ENCODE data around the gene RAB3D.

- TF ChIP-seq CTCF (IDR thresholded peaks at IDR 0.05): no peak
- TF ChIP-seq POLR2A (IDR thresholded peaks at IDR 0.05): no peak
These were observed 45.3 kb upstream of the RAB3D start for GRCh38 chr19:11384778-11385129.
